Activated CD8-positive, alpha-beta memory T cell treated with anti-CD3 and anti-CD28 coated beads, Interleukin-2, amount 50 U/mL, for 4 hours (primary cell): ENCODE data around the gene RNU5D-1.
A peak's percentile ranks its signal among the peaks of the same experiment; 100 is the strongest.
"Not testable (repeated sequence)": the region's sequence is repeated elsewhere in the genome, so short reads cannot be mapped to it uniquely, and the experiment has no call there.

Experiments
- DNase-seq: peaks from one replicate; pipeline ENCODE4 v3.0.0-alpha.2; 2020

RNU5D-1 gene

DNA sequence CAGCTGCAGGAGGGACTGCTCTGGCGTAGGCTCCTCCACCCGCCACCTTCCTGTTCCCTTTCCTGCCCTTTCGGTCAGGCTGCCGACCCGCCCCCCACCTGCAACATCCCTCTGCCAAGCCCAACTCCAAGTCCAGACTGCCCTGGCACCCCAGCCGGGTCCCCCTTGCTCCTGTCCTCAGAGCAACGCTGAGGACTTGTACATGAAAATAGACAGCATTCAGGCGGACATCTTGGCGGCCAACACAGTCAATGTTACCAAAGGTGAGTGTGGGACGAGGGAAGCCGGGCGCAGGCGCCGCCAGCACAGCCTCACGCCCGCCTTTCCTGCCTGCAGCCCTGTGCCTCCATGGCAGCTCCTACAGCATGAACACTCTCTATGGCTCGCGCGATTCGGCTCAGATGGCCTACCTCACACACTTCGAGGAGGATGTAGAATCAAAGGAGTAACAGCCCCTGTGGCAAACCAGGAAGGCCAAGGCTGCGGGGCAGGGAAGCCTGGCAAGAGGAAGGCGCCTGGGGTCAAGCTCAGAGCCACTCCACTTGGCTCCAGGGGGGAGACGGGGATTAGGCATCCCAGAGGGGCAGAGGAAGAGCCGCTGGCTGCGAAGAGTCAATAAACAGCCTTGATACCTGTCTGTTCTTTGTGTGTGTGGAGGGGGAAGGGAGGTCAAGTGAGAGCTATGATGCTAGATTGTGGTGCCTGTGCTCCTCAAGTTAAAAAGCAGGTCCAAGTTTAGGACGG lies 5.8 kb downstream of the RNU5D-1 start:
- DNase-seq: no peak

DNA sequence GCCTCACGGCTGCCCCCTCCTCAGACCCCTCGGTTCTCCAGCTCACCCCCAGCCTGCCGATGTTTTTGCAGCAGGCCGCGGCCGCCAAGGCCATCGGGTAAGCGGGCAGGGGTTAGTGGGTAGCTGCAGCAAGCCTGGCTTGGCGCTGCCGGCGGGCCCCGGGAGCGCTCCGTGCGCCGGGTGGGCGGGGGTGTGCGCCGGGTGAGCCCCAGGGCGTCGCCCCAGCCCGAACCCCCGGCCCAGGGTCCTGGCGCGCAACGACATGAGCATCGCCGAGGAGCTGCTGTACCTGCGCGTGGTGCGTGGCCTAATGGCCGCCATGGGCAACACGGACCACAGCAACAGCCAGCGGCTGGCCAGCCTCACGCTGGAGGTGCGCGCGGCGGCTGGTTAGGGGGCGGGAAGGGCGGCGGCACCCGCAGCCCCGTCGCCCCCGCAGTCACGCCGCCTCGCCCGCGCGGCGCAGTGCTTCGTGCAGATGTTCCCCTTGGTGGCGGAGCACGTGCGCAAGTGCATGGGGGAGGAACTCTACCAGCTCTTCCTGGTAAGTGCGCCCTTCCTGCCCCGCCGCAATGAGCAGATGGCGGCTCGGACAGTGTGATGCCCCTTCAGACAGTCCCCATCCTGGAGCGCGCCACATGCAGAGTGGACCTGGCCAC lies 6.5 kb downstream of the RNU5D-1 start:
- DNase-seq: peak; percentile 35

DNA sequence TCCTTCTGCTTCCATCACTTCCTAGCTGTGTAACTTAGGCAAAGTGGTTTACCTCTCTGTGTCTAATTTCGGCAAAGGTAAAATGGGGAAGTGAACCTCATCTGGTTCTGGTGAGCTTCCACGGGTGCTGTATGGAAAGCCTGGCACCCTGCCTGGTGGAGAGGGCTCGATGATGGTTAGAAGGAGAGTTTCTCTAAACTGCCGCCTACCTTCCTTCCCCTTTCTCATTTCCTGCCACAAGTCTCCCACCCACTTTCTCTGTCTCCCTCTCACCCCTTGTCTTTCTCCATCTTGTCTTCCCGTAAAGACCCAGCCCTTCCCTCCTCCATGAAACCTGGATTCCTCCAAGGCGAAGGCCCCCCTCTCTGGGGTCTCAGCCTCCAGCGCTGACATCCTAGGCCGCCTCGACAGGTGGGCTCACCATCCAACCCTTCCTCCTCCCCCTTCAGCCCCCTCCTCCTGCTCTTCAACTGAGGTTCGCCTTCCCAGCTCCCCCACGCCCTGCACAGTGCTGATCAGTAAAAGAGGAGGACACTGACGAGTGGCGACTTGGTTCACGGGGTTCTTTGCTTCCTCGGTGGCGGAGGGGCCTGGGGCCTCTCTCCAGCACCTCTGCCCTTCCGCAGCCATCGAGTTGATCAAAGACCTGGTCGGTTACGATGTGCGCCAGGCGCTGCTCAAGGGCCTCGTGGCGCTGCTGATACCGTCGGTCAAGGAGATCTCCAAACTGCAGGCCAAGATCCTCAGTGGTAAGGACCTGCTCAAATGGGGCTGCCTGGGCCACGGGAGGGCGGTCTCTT lies 7.3 kb downstream of the RNU5D-1 start:
- DNase-seq: peak; percentile 40

DNA sequence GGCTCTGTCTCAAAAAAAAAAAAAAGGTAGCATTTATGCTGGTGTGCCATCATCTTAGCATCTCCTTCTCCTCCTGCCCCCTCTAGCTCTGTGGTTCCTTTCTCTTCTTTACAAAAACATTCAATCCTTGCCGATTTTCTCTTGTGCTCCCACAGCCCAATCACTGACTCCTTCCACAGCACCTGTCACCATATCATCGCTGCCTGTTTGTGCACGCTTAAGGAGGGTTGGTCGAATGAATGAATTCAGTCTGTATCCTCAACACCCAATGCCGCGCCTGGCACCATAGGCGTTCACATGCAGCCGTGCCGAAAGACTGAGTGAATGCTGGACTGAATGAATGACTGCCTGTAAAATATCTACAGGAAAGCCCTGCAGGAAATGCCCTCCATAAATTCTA lies 7.9 kb downstream of the RNU5D-1 start:
- DNase-seq: no peak

DNA sequence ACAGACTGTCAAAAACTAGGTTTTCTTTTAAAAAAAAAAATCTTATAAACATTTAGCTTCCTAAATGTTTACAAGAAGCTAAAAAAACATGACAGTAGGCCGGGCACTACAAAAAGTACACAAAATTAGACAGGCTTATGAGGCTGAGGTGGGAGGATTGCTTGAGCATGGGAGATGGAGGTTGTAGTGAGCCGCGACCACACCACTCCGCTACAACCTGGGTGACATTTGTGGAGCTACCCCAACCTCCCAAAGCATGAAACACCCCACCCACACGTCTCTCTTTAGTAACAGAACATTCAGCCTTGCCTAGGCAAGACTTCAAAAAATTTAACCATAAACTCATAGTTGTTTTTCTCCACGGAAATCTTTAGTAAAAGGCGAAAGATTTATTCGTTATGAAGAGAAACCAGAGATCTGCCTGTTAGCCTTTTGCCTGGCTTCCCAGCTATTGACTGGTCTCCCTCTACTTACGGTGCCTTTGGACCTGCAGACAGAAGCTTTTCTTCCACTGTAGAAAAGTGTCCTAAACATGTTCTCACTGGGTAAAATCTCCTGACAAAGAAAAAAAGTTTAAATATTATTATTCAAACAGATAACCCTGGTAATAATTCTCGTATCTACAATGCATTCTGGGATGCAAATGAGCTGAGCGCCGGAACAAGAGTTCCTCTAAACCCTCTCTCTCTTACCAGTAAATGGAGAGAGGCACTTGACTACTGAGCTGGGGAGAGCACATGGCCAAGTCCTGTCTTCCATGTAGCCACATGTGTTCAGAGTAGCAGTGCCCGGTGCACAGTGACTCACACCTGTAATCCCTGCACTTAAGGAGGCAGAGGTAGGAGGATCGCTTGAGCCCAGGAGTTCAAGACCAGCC lies 9.2 kb downstream of the RNU5D-1 start:
- peak; percentile 58 for DNase-seq

DNA sequence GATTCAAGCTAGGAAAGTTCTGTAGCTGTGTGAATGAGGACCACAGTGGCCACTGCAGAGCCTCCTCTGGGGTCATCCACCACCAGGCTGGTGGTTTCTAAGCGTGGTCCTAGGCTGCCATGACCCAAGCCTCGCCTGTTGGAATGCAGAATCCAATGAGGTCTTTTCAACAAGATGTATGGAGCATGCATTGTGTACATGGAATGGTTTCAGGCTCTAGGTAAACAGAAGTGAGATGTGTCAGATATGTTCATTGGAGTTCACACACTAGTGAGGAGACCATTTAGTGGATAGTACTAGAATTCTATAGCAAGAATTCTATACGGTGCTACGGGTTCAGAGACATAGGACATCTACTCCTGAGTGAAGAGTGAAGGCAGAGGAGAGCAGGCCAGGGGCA lies 10.7 kb downstream of the RNU5D-1 start:
- DNase-seq: no peak

DNA sequence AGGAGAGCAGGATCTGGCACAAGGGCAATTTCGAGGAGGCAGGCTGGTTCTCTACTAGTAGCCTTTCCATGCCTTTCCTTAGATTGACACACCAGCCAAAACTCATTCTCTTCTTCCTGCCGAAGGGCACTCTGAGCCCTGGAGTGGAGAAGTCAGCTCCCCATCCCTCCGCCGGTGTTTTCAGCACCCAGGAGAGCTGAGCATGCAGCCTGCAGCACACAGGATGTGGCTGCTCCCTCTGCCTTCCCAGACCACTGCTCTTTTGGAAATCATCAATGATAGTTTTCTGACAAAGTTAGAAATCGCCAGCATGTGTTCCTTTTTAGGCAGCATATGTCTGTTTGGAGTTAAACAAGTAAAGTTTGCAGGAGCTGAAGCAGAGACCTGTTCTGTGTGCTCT lies 11.7 kb downstream of the RNU5D-1 start:
- DNase-seq: no peak

DNA sequence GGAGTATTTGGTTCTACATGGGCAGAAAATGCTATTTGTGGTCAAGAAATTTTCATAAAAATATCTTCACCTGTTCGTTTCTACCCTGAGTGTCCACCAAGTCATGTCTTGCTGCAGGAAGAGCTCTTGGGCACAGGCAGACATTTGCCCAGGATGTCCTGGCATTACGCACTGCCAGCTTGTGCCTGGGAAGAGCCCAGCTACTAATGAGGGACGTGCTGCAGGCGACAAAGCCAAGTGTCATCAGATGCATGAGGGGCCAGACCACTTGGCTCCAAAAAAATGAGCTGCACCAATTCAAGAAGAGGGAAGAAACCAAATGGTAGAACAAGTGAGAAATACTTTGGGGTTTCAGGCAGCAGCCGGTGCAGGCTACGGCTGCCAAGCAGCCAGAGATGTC lies 12.9 kb downstream of the RNU5D-1 start:
- no peak for DNase-seq

DNA sequence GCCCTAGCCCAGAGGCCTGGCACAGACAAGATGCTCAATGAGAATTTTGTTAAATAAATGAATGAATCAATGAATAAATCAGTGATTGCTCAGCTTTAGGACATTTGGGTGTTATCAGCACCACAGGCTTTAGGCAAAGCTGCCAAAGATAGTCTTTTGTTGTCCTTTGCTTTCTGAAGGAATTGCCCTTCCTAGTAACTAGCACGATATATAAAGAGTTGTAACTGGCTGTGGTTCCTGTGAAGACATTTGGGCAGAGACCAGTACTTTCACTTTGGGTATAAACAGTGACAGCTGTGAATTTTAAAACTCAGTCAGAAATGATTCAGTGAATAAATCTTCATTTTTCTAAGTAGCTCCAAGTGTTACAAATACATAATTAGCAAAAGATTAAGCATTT lies 13.3 kb downstream of the RNU5D-1 start:
- DNase-seq: no peak

DNA sequence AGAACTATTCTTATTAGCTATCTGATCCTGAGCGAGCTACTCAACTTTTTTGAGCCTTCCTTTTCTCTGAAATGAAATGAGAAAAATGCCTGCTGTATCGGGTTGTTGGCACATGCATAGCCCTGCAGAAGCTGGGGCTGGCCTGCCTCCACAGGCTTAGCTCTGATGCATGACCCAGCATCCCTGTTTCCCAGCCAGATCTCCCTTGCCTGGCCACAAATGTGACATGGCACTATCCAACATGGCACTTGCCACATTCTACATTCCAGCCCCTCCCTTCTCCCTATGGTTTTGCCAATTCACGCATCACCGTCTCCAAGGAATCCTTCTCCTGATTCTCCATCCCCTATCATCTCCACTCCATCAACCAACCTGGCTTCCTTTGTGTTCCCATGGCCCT lies 13.8 kb downstream of the RNU5D-1 start:
- no peak for DNase-seq

DNA sequence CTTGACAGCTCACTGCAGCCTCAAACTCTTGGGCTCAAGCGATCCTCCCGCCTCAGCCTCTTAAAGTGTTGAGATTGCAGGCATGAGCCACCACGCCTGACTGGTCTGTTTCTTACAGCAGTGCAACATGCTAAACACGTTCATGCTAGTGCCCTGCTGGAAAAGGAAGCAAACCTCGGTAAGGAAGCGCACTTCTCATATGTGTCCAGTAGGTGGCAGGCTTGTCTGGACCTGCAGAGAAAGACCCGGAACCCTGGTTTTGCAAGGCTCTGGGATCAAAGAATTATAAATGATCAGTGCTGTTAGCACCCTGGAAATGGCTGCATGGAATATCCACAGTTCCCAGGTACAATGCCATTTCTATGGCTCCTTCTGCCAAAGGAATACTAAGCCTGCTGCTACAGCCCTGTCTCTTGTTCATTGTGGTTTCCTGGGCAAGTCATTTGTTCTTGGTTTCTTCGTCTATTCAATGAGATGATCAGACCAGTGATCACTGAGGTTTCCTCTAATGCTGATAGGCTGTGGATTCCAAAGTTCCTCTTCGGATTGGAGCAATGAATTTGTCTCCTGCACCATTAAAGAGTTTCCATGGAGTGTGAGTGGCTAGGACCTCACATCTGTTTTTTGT lies 15.9 kb downstream of the RNU5D-1 start:
- DNase-seq: peak; percentile 62

DNA sequence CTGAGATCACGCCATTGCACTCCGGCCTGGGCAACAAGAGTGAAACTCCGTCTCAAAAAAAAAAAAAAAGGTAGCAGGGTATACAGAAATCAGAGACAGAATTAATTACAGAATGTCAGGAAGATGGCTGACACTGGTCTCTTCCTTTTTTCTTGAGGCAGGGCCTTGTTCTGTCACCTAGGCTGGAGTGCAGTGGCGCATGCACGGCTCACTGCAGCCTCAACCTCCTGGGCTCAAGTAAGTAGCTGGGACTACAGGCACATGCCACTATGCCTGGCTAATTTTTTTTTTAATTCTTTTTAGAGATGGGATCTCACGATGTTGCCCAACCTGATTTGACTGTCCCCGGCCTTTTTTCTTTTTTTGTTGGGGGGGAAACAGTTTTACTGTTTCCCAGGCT lies 16.4 kb downstream of the RNU5D-1 start:
- no peak for DNase-seq

DNA sequence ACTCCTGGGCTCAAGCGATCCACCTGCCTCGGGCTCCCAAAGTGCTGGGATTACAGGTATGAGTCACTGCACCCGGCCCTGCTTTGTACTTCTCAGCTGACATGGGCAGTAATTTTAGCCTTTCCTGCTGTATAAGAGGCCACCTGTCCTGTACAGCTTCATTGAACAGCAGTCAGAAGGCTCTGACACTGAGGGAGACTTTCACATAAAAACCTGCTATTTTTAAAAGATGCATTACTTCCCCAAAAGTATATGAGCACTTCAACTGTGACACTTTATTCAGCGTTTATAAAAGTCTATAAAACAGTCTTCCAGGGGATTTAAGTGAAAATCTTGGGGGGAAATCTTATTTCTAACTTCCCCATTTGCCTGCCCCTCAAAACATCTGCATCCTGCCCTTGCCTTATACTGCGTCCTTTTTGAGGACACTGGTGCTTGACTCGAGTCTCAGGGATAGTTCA lies 17.6 kb downstream of the RNU5D-1 start:
- DNase-seq: no peak

DNA sequence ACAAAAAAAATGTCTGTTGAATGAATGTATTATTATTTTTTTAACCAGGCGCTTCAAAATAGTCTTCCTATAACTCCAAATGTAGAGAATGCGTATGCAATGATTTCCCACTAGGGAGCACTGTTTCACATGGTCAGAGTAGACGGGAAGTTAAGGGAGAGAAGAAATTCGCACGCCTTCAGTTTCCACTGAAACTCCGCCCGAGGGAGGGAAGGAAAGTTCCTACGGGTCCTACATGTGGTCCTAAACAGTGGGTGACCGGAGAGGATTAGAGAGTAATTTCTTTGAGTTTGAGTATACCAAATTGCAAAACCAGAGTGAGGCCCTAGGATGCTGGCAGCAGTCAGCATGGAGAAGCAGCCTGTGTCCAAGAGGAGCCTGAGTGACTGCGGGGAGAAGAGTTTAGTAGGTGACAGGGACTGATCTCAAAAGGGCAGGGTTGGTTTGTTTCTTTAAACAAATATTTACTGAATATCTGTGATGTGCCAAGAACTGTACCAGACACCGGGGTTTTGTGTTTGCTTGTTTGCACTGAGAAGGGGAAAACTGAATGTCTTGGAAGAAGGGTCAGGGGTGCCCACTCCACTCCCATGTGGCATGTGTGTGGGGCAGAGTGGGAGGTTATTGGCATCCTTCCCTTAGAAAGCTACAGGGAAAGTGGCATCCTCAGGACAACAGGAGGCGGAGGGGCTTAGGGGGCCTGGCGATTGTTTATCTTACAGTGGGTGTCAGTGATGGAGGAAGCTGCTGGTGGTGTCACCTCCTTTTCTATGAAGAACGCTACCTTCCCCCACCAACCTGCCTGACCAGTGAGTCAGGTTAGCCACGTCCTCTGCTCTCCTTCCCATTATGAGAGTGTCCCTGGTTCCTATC lies 22.8 kb downstream of the RNU5D-1 start:
- DNase-seq: no peak

DNA sequence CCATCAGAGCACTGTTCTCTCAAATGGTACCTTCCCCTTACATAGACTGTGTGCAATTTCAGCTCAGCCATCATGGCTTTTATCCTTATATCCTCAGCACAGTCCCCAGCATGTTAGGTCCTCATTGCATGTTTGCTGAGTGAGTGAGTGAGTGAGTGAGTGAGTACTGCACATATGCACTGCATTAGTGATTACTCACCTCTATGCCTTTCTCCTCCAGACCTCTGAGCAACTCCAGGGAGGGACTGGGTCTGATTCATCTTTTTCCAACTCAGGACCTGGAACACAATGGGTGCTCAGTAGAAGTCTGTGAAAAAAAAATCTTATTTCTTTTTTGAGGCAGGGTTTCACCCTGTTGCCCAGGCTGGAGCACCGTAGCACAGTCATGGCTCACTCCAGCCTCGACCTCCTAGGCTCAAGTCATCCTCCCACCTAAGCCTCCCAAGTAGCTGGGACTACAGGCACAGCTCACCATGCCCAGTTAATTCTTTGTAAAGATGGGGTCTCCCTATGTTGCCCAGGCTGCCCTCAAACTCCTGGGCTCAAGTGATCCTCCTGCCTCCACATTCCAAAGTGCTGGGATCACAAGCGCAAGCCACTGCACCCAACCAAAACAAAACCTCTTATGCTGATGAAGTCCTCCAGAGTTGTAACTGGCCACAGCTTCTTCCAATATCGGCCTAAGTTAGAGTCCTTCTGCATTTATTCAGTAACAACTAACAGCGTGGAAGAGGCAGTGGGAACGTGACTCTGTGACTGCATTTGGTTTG lies 23.7 kb downstream of the RNU5D-1 start:
- DNase-seq: no peak

DNA sequence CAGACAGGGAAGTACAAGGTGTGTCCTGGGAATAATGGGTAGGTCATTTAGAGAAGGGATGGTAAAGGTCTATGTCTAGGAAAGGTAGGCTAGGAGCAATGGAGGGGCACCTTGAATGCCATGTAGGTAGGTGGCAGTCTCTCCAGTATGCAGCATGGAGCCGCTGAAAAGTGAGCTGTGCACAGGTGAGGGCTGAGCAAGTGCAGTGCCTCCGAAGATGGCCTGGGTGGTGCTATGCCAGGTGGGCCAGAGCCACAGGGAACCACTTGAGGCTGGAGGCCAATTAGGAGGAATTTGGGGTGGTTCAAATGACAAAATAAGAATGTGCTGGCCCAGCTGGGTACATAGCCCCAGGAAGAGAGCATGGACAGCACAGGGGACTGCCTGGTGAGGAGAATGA lies 25.0 kb downstream of the RNU5D-1 start:
- no peak for DNase-seq

DNA sequence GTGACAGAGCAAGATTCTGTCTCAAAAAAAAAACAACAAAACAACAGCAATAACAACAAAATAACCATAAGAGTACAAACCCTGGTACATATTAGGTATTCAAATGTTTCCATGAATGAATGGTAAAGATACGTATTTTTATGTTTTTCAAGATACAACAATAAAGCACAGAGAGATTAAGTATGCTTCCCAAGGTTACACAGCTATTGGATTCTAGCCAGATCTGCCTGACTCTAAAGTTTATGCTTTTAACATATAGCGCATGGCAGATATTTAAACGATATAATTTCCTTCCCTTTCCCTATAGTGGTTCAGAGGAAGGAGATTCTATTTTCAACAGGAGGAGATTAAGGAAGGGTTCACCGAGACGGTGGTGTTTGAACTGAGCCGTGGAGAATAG lies 25.5 kb downstream of the RNU5D-1 start:
- DNase-seq: no peak

DNA sequence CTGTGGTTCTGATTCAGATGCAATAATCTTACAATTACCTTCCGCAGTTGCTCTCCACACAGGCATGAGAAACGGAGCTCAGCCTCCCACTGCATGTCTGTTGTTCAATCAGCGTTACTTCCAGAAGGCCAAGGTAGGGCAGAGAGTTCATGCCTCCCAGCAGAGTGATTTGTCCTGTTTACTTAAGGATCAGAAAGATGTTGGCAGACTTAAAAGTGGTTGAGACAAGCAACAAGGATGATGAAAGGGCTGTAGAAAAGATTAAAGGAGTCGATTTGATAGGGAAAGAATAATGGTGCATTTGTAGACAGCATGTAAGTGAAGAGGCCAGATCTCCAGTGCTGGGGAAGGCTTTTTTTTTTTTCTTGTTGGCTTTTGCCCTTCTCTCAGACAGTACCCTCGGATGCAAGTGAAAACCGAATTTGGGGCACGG lies 29.8 kb downstream of the RNU5D-1 start:
- DNase-seq: no peak

DNA sequence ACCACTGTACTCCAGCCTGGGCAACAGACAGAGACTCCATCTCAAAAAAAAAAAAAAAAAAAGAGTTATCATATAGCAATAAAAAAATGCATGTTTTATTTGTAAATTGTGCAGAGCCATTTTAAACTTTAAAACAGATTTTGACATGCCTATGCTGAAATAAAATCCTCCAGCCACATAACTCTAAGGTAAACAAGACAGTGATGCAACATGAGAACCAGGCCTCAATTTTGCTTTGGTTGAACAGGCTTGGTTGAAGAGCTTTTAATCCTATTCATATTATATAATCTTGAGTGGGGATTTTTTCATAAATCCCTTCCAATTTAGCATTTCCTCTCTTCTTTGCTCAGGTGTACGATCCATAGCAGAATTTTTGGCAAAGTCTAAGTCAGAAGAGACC lies 30.4 kb downstream of the RNU5D-1 start:
- no peak for DNase-seq

DNA sequence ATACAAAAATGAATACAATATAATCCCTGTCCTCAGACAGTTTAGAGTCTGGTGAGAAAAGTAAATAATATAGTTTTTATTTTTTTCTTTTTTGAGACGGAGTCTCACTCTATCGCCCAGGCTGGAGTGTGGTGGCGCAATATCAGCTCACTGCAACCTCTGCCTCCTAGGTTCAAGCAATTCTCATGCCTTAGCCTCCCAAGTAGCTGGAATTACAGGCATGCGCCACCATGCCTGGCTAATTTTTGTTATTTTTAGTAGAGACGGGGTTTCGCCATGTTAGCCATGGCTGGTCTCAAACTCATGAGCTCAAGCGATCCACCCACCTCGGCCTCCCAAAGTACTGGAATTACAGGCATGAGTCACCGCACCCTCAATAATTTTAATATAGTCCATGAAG lies 31.6 kb downstream of the RNU5D-1 start:
- DNase-seq: not testable (repeated sequence)
